Caki2 (cell line): Measurements from ENCODE around the gene PNMA6E. TPM values are rescaled to one million over a fixed set of nuclear protein-coding genes. Genes with fewer than 3 reads are reported as not detected.

ENCODE experiments used
- total RNA-seq: library from RNA; depleted of rRNA; stranded (reverse); fragments of >200 nt; shearing (Covaris generic); gene quantifications from 2 replicates; pipeline ENCODE4 v1.2.3, GENCODE V29; 2014; ENCODE audit warnings: low replicate concordance; rRNA removed

The PNMA6E gene
- total RNA-seq, 1 experiment from 2014 or later = 0.03 TPM

Other genes starting within 250 kb of the PNMA6E start
- not detected in 2 replicates for gene MAGEA1, start 222.1 kb downstream of the PNMA6E start, total RNA-seq
- gene PNMA6F, start 79.6 kb downstream of the PNMA6E start, total RNA-seq = not detected in 2 replicates
- 4.0 and 6.1 TPM in 2 replicates for gene ZNF275, start 67.2 kb downstream of the PNMA6E start, total RNA-seq
- gene ZFP92, start 10.1 kb upstream of the PNMA6E start, total RNA-seq = not detected in 2 replicates
- gene TREX2, start 44.7 kb upstream of the PNMA6E start, total RNA-seq = 0.78 TPM in 1 of 2 replicates, not detected in the other
- 55.5 and 76.7 TPM in 2 replicates for gene HAUS7, start 69.2 kb upstream of the PNMA6E start, total RNA-seq
- gene BGN, start 93.6 kb upstream of the PNMA6E start, total RNA-seq = not detected in 2 replicates
- not detected in 2 replicates for gene ATP2B3, start 116.3 kb upstream of the PNMA6E start, total RNA-seq
- 45.1 and 57.1 TPM in 2 replicates for gene CCNQ, start 197.8 kb upstream of the PNMA6E start, total RNA-seq
- 9.9 and 16.0 TPM in 2 replicates for gene DUSP9, start 245.9 kb upstream of the PNMA6E start, total RNA-seq